Pancreas (tissue), 10 donors: ENCODE measurements around the gene PCYOX1L. TPM values are rescaled to one million over a fixed set of nuclear protein-coding genes. Genes with fewer than 3 reads are reported as not detected.

Experiments used
- ATAC-seq, 4 donors: fragments of 200-7000 bp; cut with Tn5 transposase; one replicate each; pipeline versions ENCODE4 v1.8.0 to v1.9.1; 2020; ENCODE audit warnings: mild to moderate bottlenecking in 4 of 4, moderate library complexity in 4 of 4
- DNase-seq, 6 donors: peaks; one replicate each; pipeline ENCODE4 v3.0.0-alpha.2; 2020
- FAIRE-seq: peaks from 2 replicates; lab custom pipeline; 2012; peaks lifted over from hg19 to GRCh38; lab: Jason Lieb, UNC
- H3K27ac ChIP-seq, 4 donors: fragments of 200-600 bp; sonication (generic); 1 replicate in 3 of 4; 2 replicates in 1 of 4; pipeline versions ENCODE4 v1.5.0 to v1.8.0; 2020
- H3K27me3 ChIP-seq, 4 donors: fragments of 200-600 bp; one replicate each; pipeline ENCODE4 v1.8.0; 2021
- H3K36me3 ChIP-seq, 3 donors: fragments of 200-600 bp; sonication (generic) in 1 of 3; one replicate each; pipeline versions ENCODE4 v1.5.0 to v1.8.0; 2020 to 2021
- H3K4me1 ChIP-seq, 3 donors: fragments of 200-600 bp; one replicate each; pipeline ENCODE4 v1.8.0; 2021
- H3K4me3 ChIP-seq, 4 donors: fragments of 200-600 bp; sonication (generic) in 2 of 4; one replicate each; pipeline versions ENCODE4 v1.5.0 to v1.8.0; 2020 to 2021
- H3K9me3 ChIP-seq, 4 donors: fragments of 200-600 bp; one replicate each; pipeline ENCODE4 v1.8.0; 2021
- WGBS, 2 donors: extraction: QIAGEN DNeasy Blood & Tissue Kit; methylation state at CpG; one replicate each; pipeline ENCODE4 v1.1.7; 2013; 5-methylcytosine and 5-hydroxymethylcytosine counted together
- intact Hi-C, 3 donors: fragments of 100-400 bp; cut with DNase I; formaldehyde crosslinking; loops; one replicate each; pipeline versions ENCODE4 v1.11.1 to v1.14.2; 2022
- polyA plus RNA-seq, 2 donors: library from polyadenylated mRNA; stranded (reverse); fragments of 200-250 nt; gene quantifications; one replicate each; pipeline ENCODE4 v1.2.3, GENCODE V29; 2013
- total RNA-seq, 6 donors: library from RNA; stranded (reverse); fragmentation: NEBNext Ultra II Directional in 4 of 6; extraction: Animal tissue kit (Norgen Biotek cat#: 25700) in 4 of 6; gene quantifications; one replicate each; pipeline versions ENCODE4 v1.2.1 to v1.2.4, GENCODE V29; 2021 to 2023
- TF ChIP-seq, protein P1 (sequence below), 4 donors: fragments of 200-600 bp; sonication (generic) in 3 of 4; IDR thresholded peaks; one replicate each; pipeline versions ENCODE4 v1.5.0 to v1.8.0; 2021; ENCODE audit warnings: antibody characterized with exemption in 4 of 4
- donor health status: healthy with polysubstance abuse.
- donor health status: DM: no; HTN: no; CAD: no; lungs with moderate emphysema.
- donor health status: DM: no; HTN: no; CAD: no.
- donor health status: control.
- donor health status: control.
- donor health status: Bipolar disorder and iron deficiency.
- donor health status: DM: yes; HTN: yes; CAD: no.
- donor health status: DM: no; HTN: no; CAD: no.
- donor health status: DM: no; HTN: no; CAD: no.
- donor health status: DM: yes; HTN: yes; CAD: no.

Gene PCYOX1L
- total and polyA plus RNA-seq, 8 donors: 2.1 to 11.5 (median 3.8) TPM

DNA sequence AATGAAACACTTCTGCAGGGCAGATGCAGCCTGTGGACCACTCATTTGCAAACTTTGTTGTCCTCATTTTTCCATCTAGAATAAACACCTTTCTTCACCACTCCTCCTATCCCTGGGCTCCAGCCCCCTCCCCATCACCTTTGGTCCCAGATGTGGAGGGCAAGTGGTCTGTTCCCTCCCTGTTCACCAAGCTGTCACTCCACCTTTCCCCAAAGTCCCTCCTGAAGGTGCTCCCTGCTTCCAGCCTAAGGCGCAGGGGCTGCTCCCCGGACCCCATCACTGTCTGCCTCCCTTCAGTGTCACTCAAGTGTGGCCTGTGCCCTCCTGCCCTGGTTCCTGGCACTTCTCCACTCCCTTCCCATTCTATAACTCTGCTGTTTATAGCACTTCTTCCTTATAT lies 6.9 kb downstream of the PCYOX1L start:
- intact Hi-C loops: loop anchor here in 1 of 3 donors (5.0 kb wide), 1 partner anchor 47 kb away; no protein-coding TSS in a partner anchor
- no peaks in the 10 kb centered on the region for H3K9me3 ChIP-seq
- no peak overlapping the region for H3K4me3 ChIP-seq
- 88 to 100% methylated on average over 2 of the region's 2 CpGs for WGBS, 2 donors
- FAIRE-seq (no peak), DNase-seq (no peak), ATAC-seq (no peak)
- no peaks in the 10 kb centered on the region for H3K27me3 ChIP-seq
- no peak overlapping the region for H3K27ac ChIP-seq
- H3K4me1 ChIP-seq: no peaks in the 10 kb centered on the region
- TF ChIP-seq, protein P1, sequence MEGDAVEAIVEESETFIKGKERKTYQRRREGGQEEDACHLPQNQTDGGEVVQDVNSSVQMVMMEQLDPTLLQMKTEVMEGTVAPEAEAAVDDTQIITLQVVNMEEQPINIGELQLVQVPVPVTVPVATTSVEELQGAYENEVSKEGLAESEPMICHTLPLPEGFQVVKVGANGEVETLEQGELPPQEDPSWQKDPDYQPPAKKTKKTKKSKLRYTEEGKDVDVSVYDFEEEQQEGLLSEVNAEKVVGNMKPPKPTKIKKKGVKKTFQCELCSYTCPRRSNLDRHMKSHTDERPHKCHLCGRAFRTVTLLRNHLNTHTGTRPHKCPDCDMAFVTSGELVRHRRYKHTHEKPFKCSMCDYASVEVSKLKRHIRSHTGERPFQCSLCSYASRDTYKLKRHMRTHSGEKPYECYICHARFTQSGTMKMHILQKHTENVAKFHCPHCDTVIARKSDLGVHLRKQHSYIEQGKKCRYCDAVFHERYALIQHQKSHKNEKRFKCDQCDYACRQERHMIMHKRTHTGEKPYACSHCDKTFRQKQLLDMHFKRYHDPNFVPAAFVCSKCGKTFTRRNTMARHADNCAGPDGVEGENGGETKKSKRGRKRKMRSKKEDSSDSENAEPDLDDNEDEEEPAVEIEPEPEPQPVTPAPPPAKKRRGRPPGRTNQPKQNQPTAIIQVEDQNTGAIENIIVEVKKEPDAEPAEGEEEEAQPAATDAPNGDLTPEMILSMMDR (IDR thresholded peaks at IDR 0.05): no peak
- H3K36me3 ChIP-seq: no peaks in the 10 kb centered on the region

DNA sequence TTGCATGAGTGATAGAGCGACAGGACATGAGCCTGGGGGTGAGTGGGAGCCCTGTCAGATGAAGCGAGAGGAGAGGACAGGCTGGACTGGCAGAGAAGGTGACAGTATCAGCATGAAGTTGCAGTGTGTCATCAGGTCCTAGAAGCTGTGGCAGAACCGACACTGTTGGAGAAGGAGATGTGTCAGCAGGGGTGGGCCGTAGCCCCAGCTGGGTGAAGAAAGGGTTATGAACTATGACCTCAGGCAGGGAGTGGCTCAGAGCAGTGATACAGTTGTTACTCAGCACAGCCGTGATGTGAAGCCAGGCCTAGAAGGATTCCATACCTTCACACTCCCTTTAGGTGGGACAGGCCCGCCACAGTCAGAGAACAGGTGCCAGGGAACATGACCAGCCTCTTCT lies 7.6 kb downstream of the PCYOX1L start:
- H3K36me3 ChIP-seq: no peaks in the 10 kb centered on the region
- FAIRE-seq (no peak), ATAC-seq (no peak), DNase-seq (no peak)
- no peaks in the 10 kb centered on the region for H3K9me3 ChIP-seq
- H3K4me3 ChIP-seq: no peak overlapping the region
- no peaks in the 10 kb centered on the region for H3K27me3 ChIP-seq
- no peak overlapping the region for H3K27ac ChIP-seq
- 86 to 91% methylated on average over 6 of the region's 6 CpGs for WGBS, 2 donors
- H3K4me1 ChIP-seq: no peaks in the 10 kb centered on the region
- TF ChIP-seq, protein P1 (IDR thresholded peaks at IDR 0.05): no peak
- intact Hi-C loops: loop anchor here in 1 of 3 donors (5.0 kb wide), 1 partner anchor 48 kb away; no protein-coding TSS in a partner anchor

DNA sequence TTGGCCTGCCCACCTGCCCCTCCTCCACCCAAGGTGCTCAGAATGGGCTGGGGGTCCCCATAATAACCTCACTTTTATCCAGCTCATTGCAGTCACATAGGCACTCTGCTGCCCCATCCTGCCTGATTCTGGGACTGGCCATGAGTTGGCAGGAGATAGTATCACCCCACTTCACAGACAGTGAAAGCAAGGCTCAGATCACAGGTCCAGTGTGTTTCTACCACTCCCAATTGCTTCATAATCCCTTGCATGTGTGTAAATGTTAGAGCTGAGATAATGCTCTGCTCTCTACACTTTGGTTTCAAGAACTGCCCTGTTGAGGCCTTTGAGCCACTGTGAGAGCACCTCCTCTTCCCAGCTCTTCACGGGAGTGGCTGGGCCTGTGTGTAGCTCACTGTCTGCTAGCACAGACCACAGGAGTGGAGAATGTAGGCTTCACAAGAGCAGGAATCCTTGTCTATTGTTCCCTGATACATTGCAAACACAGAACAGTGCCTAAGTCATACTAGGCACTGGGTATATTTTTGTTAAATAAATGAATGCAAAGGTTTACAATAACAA lies 8.4 kb downstream of the PCYOX1L start:
- DNase-seq (no peak), ATAC-seq (no peak), FAIRE-seq (no peak)
- Histone ChIP-seq H3K36me3 (no peaks in the 10 kb centered on the region), H3K27ac (no peak overlapping the region), H3K9me3 (no peaks in the 10 kb centered on the region), H3K4me1 (peaks cover 0 to 3% (median 0%) of the 10 kb centered on the region in 3 donors), H3K27me3 (no peaks in the 10 kb centered on the region), H3K4me3 (no peak overlapping the region)
- intact Hi-C loops: loop anchor here in 1 of 3 donors (5.0 kb wide), 1 partner anchor 49 kb away; no protein-coding TSS in a partner anchor
- WGBS, 2 donors: 68 to 98% methylated on average over 1 of the region's 1 CpG
- TF ChIP-seq, protein P1 (IDR thresholded peaks at IDR 0.05): no peak

DNA sequence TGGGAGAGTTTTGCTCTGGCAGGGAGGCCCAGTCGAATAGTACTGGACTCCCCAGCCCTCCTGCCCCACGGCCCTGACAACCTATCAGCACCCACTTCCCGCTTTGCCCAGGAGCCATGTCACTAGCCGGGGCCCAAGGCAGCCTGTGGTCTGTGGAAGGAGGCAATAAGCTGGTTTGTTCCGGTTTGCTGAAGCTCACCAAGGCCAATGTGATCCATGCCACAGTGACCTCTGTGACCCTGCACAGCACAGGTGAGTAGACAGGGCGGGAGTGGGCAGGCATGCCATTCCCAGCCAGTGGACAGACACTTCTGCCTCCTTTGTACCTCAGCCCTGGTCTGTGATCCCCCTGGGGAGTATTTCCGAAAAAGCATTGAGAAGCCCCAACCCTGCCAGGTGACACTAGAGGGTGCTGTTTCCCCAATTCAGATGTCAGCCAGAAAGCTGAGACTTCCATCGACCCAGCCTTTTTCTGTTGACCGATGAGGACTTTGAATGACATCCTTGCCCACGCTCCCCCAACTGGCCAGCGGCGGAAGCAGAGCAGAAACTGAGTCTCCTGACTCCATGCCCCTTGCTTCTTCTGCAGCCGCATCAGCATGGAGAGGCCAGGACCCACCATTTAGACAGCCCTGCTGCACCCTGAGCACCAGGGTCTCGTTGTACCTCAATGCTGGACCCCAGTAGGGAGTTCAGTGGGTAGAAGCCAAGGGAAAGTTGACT lies 9.6 kb downstream of the PCYOX1L start:
- TF ChIP-seq, protein P1 (IDR thresholded peaks at IDR 0.05): peak; percentile 46 to 66 (median 63)
- DNase-seq (peak in 4 of 6 donors; percentile 37 to 60 (median 44)), ATAC-seq (peak; percentile 56 to 74 (median 74)), FAIRE-seq (no peak)
- Histone ChIP-seq H3K27ac (no peak overlapping the region), H3K9me3 (no peaks in the 10 kb centered on the region), H3K4me3 (no peak overlapping the region), H3K4me1 (peaks cover 0 to 3% (median 0%) of the 10 kb centered on the region in 3 donors), H3K27me3 (no peaks in the 10 kb centered on the region), H3K36me3 (no peaks in the 10 kb centered on the region)
- intact Hi-C loops: loop anchor here in 1 of 3 donors (5.0 kb wide), 1 partner anchor 50 kb away; no protein-coding TSS in a partner anchor
- 32 to 37% methylated on average over 14 of the region's 14 CpGs for WGBS, 2 donors
